ENCODE data around the gene SNX30. TPM values are rescaled to one million over a fixed set of nuclear protein-coding genes. Genes with fewer than 3 reads are reported as not detected.
A peak's percentile ranks its signal among the peaks of the same experiment; 100 is the strongest.

Gene SNX30
- total RNA-seq, 1 experiment from 2014 or later = 6.9 TPM

GRCh38 chr9:112705768-112706427, 44.7 kb upstream of the SNX30 start:
- no peak for DNase-seq (ENCODE audit: low read depth, low spot score)
- in situ Hi-C loops (cut with HindIII; ENCODE audit: low pct_unique_long_range_greater_than_20kb, low sequenced_read_pairs) (no loop called here), intact Hi-C loops (cut with micrococcal nuclease; ENCODE audit: unreplicated experiment) (loop anchor here (10.0 kb wide), 1 partner anchor 221 kb away; the partner anchor contains the start of gene KIAA1958)
- peak; percentile 66; the same call in 1 of the 2 replicates for ATAC-seq
- POLR2A ChIA-PET = no interaction called here
- Histone ChIP-seq H3K27me3 (ENCODE audit: control insufficient read depth, insufficient read depth, low read length) (no peaks in the 10 kb centered on the region), H3K4me1 (ENCODE audit: control insufficient read depth, insufficient read depth, low read length) (no peaks in the 10 kb centered on the region), H3K9me3 (ENCODE audit: control insufficient read depth, insufficient read depth, low read depth, low read length) (no peaks in the 10 kb centered on the region), H3K36me3 (ENCODE audit: control insufficient read depth, insufficient read depth, low read length) (no peaks in the 10 kb centered on the region), H3K4me3 (ENCODE audit: low read depth in 2 of 2, low read length in 2 of 2) (no peak overlapping the region), H3K27ac (ENCODE audit: low read length) (no peak overlapping the region)
- CTCF ChIA-PET = interaction anchor here (0.7 kb wide), 1 partner anchor 142 kb away, joined by 7 read pairs; no protein-coding TSS in a partner anchor
- peak; percentile 42 for TF ChIP-seq CTCF (IDR thresholded peaks at IDR 0.05)
- no peak for TF ChIP-seq TCF7L2 (IDR thresholded peaks at IDR 0.05; ENCODE audit: low read depth, low read length)
- no TSS peak for BruUV-seq (replicated peaks)

- Histone ChIP-seq H3K27ac (ENCODE audit: low read length) (no peak overlapping the region), H3K9me3 (ENCODE audit: control insufficient read depth, insufficient read depth, low read depth, low read length) (no peaks in the 10 kb centered on the region), H3K27me3 (ENCODE audit: control insufficient read depth, insufficient read depth, low read length) (no peaks in the 10 kb centered on the region), H3K36me3 (ENCODE audit: control insufficient read depth, insufficient read depth, low read length) (no peaks in the 10 kb centered on the region), H3K4me3 (ENCODE audit: low read depth in 2 of 2, low read length in 2 of 2) (no peak overlapping the region), H3K4me1 (ENCODE audit: control insufficient read depth, insufficient read depth, low read length) (no peaks in the 10 kb centered on the region; the same call in 1 of the 2 replicates)
- CTCF ChIA-PET = interaction anchor here (0.7 kb wide), 1 partner anchor 82 kb away, joined by 3 read pairs; no protein-coding TSS in a partner anchor
- intact Hi-C loops (cut with micrococcal nuclease; ENCODE audit: unreplicated experiment) (loop anchor here (10.0 kb wide), 1 partner anchor 84 kb away; no protein-coding TSS in a partner anchor), in situ Hi-C loops (cut with HindIII; ENCODE audit: low pct_unique_long_range_greater_than_20kb, low sequenced_read_pairs) (no loop called here)
- POLR2A ChIA-PET = no interaction called here
- ATAC-seq (no peak), DNase-seq (ENCODE audit: low read depth, low spot score) (no peak)
- no TSS peak for BruUV-seq (replicated peaks)
- no peak for TF ChIP-seq TCF7L2 (IDR thresholded peaks at IDR 0.05; ENCODE audit: low read depth, low read length)
- TF ChIP-seq POLR2AphosphoS5 (IDR thresholded peaks at IDR 0.05; ENCODE audit: low read depth, low read length) = no peak
- no peak for TF ChIP-seq SIN3A (IDR thresholded peaks at IDR 0.05; ENCODE audit: borderline replicate concordance, insufficient read depth, low read depth, low read length)
- no peak for TF ChIP-seq REST (IDR thresholded peaks at IDR 0.05; ENCODE audit: insufficient read depth in 1 of 2, low read depth in 2 of 2, low read length in 1 of 2)
- TF ChIP-seq CTCF (IDR thresholded peaks at IDR 0.05) = peak; percentile 68
Observed at GRCh38 chr9:112711050-112711689, 39.4 kb upstream of the SNX30 start.

Measured in Panc1 (cell line).